Fibroblast of lung (primary cell): ENCODE data around the gene KMO. TPM values are rescaled to one million over a fixed set of nuclear protein-coding genes. Genes with fewer than 3 reads are reported as not detected.
A peak's percentile ranks its signal among the peaks of the same experiment; 100 is the strongest.

Source experiments
- DNase-seq, 2 donors: peaks; one replicate each; pipeline versions ENCODE4 v3.0.0 to v3.0.0-alpha.2; 2010; ENCODE audit warnings: low read depth in 2 of 2
- H2AFZ ChIP-seq: 2 replicates; pipeline ENCODE4 v1.5.1; 2012; ENCODE audit warnings: low read length, control low read depth, inconsistent platforms
- H3K27ac ChIP-seq: 2 replicates; pipeline ENCODE4 v1.5.1; 2011; ENCODE audit warnings: low read length, control low read depth; ENCODE audit not compliant: insufficient read depth
- H3K27me3 ChIP-seq: 2 replicates; pipeline ENCODE4 v1.5.1; 2011; ENCODE audit warnings: mild to moderate bottlenecking, low read length; ENCODE audit not compliant: control insufficient read depth, insufficient read depth
- H3K36me3 ChIP-seq: 2 replicates; pipeline ENCODE4 v1.5.1; 2011; ENCODE audit warnings: low read length; ENCODE audit not compliant: control insufficient read depth, insufficient read depth
- H3K4me1 ChIP-seq: 2 replicates; pipeline ENCODE4 v1.5.1; 2011; ENCODE audit warnings: low read length; ENCODE audit not compliant: control insufficient read depth, insufficient read depth; ENCODE audit errors: extremely low read depth
- H3K4me2 ChIP-seq: 2 replicates; pipeline ENCODE4 v1.5.1; 2011; ENCODE audit warnings: low read length, control low read depth; ENCODE audit not compliant: insufficient read depth; ENCODE audit errors: extremely low read depth
- H3K4me3 ChIP-seq, 4 experiments: fragments of 200-600 bp in 1 of 4; sonication (generic) in 1 of 4; replicated peaks in 1 of 4; 2 replicates each; pipeline ENCODE4 v1.5.1; 2011 to 2016; ENCODE audit warnings: low read length in 4 of 4, low read depth in 3 of 4, mild to moderate bottlenecking in 3 of 4, control low read depth in 2 of 4, inconsistent platforms in 1 of 4, mixed read lengths in 1 of 4; ENCODE audit not compliant: insufficient read depth in 1 of 4; ENCODE audit errors: control extremely low read depth in 1 of 4
- H3K79me2 ChIP-seq: 2 replicates; pipeline ENCODE4 v1.5.1; 2012; ENCODE audit warnings: mild to moderate bottlenecking, low read length, inconsistent platforms; ENCODE audit not compliant: control insufficient read depth, insufficient read depth
- H3K9ac ChIP-seq: 2 replicates; pipeline ENCODE4 v1.5.1; 2011; ENCODE audit warnings: mild to moderate bottlenecking, low read length, control low read depth; ENCODE audit not compliant: insufficient read depth
- H3K9me3 ChIP-seq: 2 replicates; pipeline ENCODE4 v1.5.1; 2012; ENCODE audit warnings: low read depth, low read length; ENCODE audit not compliant: control insufficient read depth, insufficient read depth
- H4K20me1 ChIP-seq: 2 replicates; pipeline ENCODE4 v1.5.1; 2011; ENCODE audit warnings: low read length; ENCODE audit not compliant: control insufficient read depth, insufficient read depth; ENCODE audit errors: extremely low read depth
- EZH2 ChIP-seq: IDR thresholded peaks from 2 replicates; pipeline ENCODE4 v1.5.1; 2012; ENCODE audit warnings: low read length, control low read depth, mild to moderate bottlenecking; ENCODE audit errors: missing control alignments
- polyA plus RNA-seq, 2 donors: library from polyadenylated mRNA; depleted of rRNA in 1 of 2; stranded (reverse) in 1 of 2; unstranded in 1 of 2; fragments of >200 nt; gene quantifications; 2 replicates each; pipeline ENCODE4 v1.2.1, GENCODE V29; 2011 to 2012; ENCODE audit warnings: missing spikeins in 1 of 2
- total RNA-seq: library from RNA; depleted of rRNA; stranded (reverse); fragments of >200 nt; gene quantifications from 2 replicates; pipeline ENCODE4 v1.2.1, GENCODE V29; 2014
- TF ChIP-seq, protein P1 (sequence below), 2 donors: IDR thresholded peaks in 1 of 2; conservative IDR thresholded peaks in 1 of 2; 1 replicate in 1 of 2; 2 replicates in 1 of 2; pipeline ENCODE4 v1.5.1; 2011 to 2012; ENCODE audit warnings: low read length in 2 of 2, control low read depth in 1 of 2, inconsistent platforms in 1 of 2, low read depth in 1 of 2, mild to moderate bottlenecking in 1 of 2

KMO gene
- total and polyA plus RNA-seq, 2 donors (not counting 1 experiment from before 2014, with no cell fraction given): 0.07 TPM; not detected in 1

DNA sequence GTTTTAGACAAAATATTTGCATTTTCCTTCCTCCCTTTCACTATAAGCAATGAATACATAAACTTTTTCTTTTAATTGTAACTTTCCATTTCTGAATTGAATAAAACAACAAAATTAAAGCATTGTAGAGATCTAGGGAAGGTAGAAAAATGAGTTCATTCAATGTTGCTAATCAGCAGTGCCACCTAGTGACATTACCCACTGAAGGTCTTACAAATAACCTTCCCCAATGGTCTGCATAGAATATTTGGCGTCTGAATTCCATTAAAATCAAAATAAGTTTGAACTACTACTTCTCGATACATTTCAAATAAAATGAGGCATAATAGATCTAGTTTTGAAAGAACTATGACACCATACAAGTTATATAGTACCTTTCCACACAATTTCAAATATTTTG, 32.3 kb upstream of the KMO start:
- TF ChIP-seq, protein P1, sequence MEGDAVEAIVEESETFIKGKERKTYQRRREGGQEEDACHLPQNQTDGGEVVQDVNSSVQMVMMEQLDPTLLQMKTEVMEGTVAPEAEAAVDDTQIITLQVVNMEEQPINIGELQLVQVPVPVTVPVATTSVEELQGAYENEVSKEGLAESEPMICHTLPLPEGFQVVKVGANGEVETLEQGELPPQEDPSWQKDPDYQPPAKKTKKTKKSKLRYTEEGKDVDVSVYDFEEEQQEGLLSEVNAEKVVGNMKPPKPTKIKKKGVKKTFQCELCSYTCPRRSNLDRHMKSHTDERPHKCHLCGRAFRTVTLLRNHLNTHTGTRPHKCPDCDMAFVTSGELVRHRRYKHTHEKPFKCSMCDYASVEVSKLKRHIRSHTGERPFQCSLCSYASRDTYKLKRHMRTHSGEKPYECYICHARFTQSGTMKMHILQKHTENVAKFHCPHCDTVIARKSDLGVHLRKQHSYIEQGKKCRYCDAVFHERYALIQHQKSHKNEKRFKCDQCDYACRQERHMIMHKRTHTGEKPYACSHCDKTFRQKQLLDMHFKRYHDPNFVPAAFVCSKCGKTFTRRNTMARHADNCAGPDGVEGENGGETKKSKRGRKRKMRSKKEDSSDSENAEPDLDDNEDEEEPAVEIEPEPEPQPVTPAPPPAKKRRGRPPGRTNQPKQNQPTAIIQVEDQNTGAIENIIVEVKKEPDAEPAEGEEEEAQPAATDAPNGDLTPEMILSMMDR (conservative IDR thresholded peaks at IDR 0.05 in 1 of 2, IDR thresholded peaks at IDR 0.05 in 1 of 2; ENCODE audit: low read depth in 1 of 2, low read length in 2 of 2): peak; percentile 63 to 65
- no peak for TF ChIP-seq EZH2
- DNase-seq: peak; percentile 29 to 77

DNA sequence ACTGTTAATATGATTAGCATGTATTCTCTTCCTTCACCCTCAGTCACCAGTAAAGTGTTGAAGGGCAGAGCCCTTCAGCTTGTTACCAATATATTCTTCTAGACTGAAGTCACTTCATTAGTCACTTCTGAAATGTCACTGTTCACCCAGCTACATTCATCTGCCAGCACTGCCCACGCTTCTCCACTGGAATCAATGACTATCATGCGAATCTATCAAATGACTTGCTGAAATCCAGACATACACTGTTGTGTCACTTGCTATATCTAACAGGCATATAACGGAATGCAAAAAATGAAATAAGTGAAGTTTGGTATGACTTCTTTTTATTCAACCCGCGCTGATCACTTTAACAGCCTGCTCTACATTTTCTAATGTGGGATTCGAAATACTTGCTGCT, 28.7 kb upstream of the KMO start:
- no peaks in the 10 kb centered on the region for H4K20me1 ChIP-seq
- no peaks in the 10 kb centered on the region for H3K9me3 ChIP-seq
- no peak overlapping the region for H3K27ac ChIP-seq
- H3K4me1 ChIP-seq: no peaks in the 10 kb centered on the region
- H3K79me2 ChIP-seq: no peaks in the 10 kb centered on the region
- H3K27me3 ChIP-seq: no peaks in the 10 kb centered on the region
- DNase-seq: no peak
- H3K4me2 ChIP-seq: no peak overlapping the region
- TF ChIP-seq, protein P1 (conservative IDR thresholded peaks at IDR 0.05 in 1 of 2, IDR thresholded peaks at IDR 0.05 in 1 of 2; ENCODE audit: low read depth in 1 of 2, low read length in 2 of 2): no peak
- TF ChIP-seq EZH2: no peak
- no peak overlapping the region for H3K9ac ChIP-seq
- peaks cover 4% of the 10 kb centered on the region for H3K36me3 ChIP-seq
- H3K4me3 ChIP-seq: no peak overlapping the region
- H2AFZ ChIP-seq: no peak overlapping the region

More for the DNA sequence above, 32.3 kb upstream of the KMO start:
- no peaks in the 10 kb centered on the region for H4K20me1 ChIP-seq
- no peak overlapping the region for H3K27ac ChIP-seq
- H3K36me3 ChIP-seq: peaks cover 2% of the 10 kb centered on the region
- H2AFZ ChIP-seq: no peak overlapping the region
- H3K4me3 ChIP-seq: no peak overlapping the region
- no peaks in the 10 kb centered on the region for H3K79me2 ChIP-seq
- no peaks in the 10 kb centered on the region for H3K4me1 ChIP-seq
- H3K27me3 ChIP-seq: no peaks in the 10 kb centered on the region
- no peak overlapping the region for H3K9ac ChIP-seq
- no peak overlapping the region for H3K4me2 ChIP-seq
- H3K9me3 ChIP-seq: no peaks in the 10 kb centered on the region

DNA sequence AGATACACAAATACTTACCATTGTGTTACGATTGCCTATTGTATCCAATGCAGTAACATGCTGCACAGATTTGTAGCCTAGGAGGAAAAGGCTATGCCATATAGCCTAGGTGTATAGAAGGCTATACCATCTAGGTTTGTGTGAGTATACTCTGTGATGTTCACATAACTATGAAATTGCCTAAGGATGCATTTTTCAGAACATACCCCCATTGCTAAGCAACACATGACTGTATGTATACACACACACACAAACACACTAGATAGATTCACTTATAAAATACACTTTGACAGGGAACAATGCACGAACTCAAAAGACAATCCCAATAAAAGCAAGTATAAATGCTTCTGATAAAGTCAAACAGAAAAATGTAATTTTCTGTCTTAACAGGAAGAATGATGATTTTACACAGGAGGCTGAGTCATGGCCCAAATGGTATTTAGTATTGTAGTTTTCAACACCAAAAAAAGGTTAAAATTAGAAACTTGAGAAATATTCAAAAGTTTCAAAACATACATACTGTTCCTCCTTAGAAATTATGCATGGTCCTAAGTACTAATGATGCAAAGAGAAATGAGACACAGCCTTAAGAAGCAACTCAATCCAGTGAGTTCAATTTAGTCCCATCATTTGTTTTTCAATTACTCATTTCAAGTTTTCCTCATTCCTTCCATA, 24.9 kb upstream of the KMO start:
- Histone ChIP-seq H3K9ac (no peak overlapping the region), H4K20me1 (no peaks in the 10 kb centered on the region), H3K79me2 (no peaks in the 10 kb centered on the region), H3K27ac (no peak overlapping the region), H3K4me3 (no peak overlapping the region), H3K36me3 (peaks cover 2% of the 10 kb centered on the region), H3K27me3 (no peaks in the 10 kb centered on the region), H3K9me3 (no peaks in the 10 kb centered on the region), H3K4me1 (no peaks in the 10 kb centered on the region), H2AFZ (no peak overlapping the region), H3K4me2 (no peak overlapping the region)
- TF ChIP-seq, protein P1 (conservative IDR thresholded peaks at IDR 0.05 in 1 of 2, IDR thresholded peaks at IDR 0.05 in 1 of 2; ENCODE audit: low read depth in 1 of 2, low read length in 2 of 2): no peak
- no peak for TF ChIP-seq EZH2
- DNase-seq: peak; percentile 14 to 20
